ENCODE measurements around the gene URB1.

GRCh38 chr21:32315511-32316281 is 77.1 kb downstream of the URB1 start:
- no peak for TF ChIP-seq RAD21 (IDR thresholded peaks at IDR 0.05; ENCODE audit: low read length)
- TF ChIP-seq CTCF (IDR thresholded peaks at IDR 0.05), result no peak
- TF ChIP-seq EZH2phosphoT487 (IDR thresholded peaks at IDR 0.05; ENCODE audit: borderline replicate concordance, low read depth), result no peak
- TF ChIP-seq JUND (IDR thresholded peaks at IDR 0.05), result no peak
- no peak for TF ChIP-seq SIN3A (IDR thresholded peaks at IDR 0.05; ENCODE audit: borderline replicate concordance, low read depth, low read length)
- TF ChIP-seq RXRA (IDR thresholded peaks at IDR 0.05; ENCODE audit: borderline replicate concordance, low read depth), result no peak
- TF ChIP-seq, protein P1, sequence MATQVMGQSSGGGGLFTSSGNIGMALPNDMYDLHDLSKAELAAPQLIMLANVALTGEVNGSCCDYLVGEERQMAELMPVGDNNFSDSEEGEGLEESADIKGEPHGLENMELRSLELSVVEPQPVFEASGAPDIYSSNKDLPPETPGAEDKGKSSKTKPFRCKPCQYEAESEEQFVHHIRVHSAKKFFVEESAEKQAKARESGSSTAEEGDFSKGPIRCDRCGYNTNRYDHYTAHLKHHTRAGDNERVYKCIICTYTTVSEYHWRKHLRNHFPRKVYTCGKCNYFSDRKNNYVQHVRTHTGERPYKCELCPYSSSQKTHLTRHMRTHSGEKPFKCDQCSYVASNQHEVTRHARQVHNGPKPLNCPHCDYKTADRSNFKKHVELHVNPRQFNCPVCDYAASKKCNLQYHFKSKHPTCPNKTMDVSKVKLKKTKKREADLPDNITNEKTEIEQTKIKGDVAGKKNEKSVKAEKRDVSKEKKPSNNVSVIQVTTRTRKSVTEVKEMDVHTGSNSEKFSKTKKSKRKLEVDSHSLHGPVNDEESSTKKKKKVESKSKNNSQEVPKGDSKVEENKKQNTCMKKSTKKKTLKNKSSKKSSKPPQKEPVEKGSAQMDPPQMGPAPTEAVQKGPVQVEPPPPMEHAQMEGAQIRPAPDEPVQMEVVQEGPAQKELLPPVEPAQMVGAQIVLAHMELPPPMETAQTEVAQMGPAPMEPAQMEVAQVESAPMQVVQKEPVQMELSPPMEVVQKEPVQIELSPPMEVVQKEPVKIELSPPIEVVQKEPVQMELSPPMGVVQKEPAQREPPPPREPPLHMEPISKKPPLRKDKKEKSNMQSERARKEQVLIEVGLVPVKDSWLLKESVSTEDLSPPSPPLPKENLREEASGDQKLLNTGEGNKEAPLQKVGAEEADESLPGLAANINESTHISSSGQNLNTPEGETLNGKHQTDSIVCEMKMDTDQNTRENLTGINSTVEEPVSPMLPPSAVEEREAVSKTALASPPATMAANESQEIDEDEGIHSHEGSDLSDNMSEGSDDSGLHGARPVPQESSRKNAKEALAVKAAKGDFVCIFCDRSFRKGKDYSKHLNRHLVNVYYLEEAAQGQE (IDR thresholded peaks at IDR 0.05; ENCODE audit: low read depth, low read length), result no peak
- no peak for TF ChIP-seq MXI1 (IDR thresholded peaks at IDR 0.05; ENCODE audit: low read depth, low read length)
- TF ChIP-seq, protein P2, sequence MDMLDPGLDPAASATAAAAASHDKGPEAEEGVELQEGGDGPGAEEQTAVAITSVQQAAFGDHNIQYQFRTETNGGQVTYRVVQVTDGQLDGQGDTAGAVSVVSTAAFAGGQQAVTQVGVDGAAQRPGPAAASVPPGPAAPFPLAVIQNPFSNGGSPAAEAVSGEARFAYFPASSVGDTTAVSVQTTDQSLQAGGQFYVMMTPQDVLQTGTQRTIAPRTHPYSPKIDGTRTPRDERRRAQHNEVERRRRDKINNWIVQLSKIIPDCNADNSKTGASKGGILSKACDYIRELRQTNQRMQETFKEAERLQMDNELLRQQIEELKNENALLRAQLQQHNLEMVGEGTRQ (IDR thresholded peaks at IDR 0.05; ENCODE audit: borderline replicate concordance, low read depth, low read length), result no peak
- no peak for TF ChIP-seq YY1 (IDR thresholded peaks at IDR 0.05; ENCODE audit: low read depth)
